Measurements from ENCODE around the gene SCLT1. TPM values are rescaled to one million over a fixed set of nuclear protein-coding genes. Genes with fewer than 3 reads are reported as not detected.

The SCLT1 gene
- total and polyA plus RNA-seq, 2 of the 4 experiments (the other 2 are of a cell fraction): 4.9 to 7.7 TPM

DNA sequence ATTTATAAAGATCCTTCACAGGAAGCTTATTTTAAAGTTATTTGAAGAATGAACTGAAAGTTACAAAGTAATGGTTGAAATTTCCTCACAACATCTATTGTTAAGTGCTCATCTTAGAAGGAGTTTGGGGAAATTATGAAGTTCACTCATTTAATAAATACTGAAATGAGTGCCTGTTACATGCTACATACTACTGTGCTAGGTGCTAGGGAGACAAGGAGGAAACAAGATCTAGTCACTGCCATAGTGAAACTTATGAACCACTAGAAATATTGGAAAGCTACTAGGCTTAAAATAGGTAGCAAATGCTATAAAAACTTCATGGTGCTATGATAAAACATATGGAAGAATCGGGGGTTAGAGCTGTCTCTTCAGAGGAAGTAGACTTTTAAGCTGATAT lies 186.8 kb downstream of the SCLT1 start:
- in situ Hi-C loops (cut with MboI; ENCODE audit: low sequenced_read_pairs): no loop called here
- intact Hi-C loops (cut with micrococcal nuclease): loop anchor here (2.0 kb wide), 1 partner anchor 14 kb away; no protein-coding TSS in a partner anchor
- Histone ChIP-seq H4K20me1 (ENCODE audit: insufficient read depth, low read length) (no peaks in the 10 kb centered on the region), H2BK15ac (ENCODE audit: low read depth, low read length) (no peak overlapping the region), H2BK5ac (ENCODE audit: low read depth, low read length, poor library complexity, severe bottlenecking) (no peak overlapping the region), H3K27ac (ENCODE audit: insufficient read depth, low read length) (no peak overlapping the region), H3K56ac (ENCODE audit: extremely low read depth, insufficient read depth, low read length) (no peak overlapping the region), H3K23ac (ENCODE audit: low read depth, low read length) (no peak overlapping the region), H3K79me1 (ENCODE audit: low read depth in 1 of 2, low read length in 2 of 2) (no peaks in the 10 kb centered on the region), H3K18ac (ENCODE audit: low read depth, low read length) (no peak overlapping the region), H3K4me1 (ENCODE audit: control insufficient read depth, insufficient read depth, low read length) (no peaks in the 10 kb centered on the region), H3K4ac (ENCODE audit: low read depth, low read length) (no peak overlapping the region), H3K9me1 (ENCODE audit: insufficient read depth, low read length) (no peaks in the 10 kb centered on the region), H2BK120ac (ENCODE audit: low read depth, low read length) (no peak overlapping the region), H3K36me3 (ENCODE audit: control insufficient read depth, insufficient read depth, low read length) (no peaks in the 10 kb centered on the region), H3K27me3 (ENCODE audit: control insufficient read depth, insufficient read depth, low read length) (no peaks in the 10 kb centered on the region), H3K4me3 (ENCODE audit: insufficient read depth, low read depth, low read length) (no peak overlapping the region), H2AK5ac (ENCODE audit: low read depth, low read length) (no peak overlapping the region), H4K8ac (ENCODE audit: low read depth in 2 of 2, low read length in 2 of 2) (no peak overlapping the region), H4K91ac (ENCODE audit: insufficient read depth, low read depth, low read length) (no peak overlapping the region), H3K9ac (ENCODE audit: low read depth, low read length) (no peak overlapping the region), H3K14ac (replicated peaks; ENCODE audit: low read depth, low read length) (no peak overlapping the region), H2BK20ac (ENCODE audit: low read depth, low read length) (no peak overlapping the region), H2AFZ (replicated peaks; ENCODE audit: low read length, poor library complexity) (no peak overlapping the region), H3K9me3 (ENCODE audit: control insufficient read depth, insufficient read depth, low read length) (no peaks in the 10 kb centered on the region), H4K5ac (ENCODE audit: low read depth, low read length) (no peak overlapping the region), H3K4me2 (ENCODE audit: low read depth, low read length) (no peak overlapping the region), H2AK9ac (replicated peaks; ENCODE audit: low read depth, low read length, poor library complexity) (no peak overlapping the region)
- ATAC-seq (ENCODE audit: low read depth): no peak
- dilution Hi-C loops (cut with HindIII; ENCODE audit: low sequenced_read_pairs, unreplicated experiment): no loop called here
- CTCF ChIA-PET: no interaction called here
- no peak for TF ChIP-seq SMC3 (IDR thresholded peaks at IDR 0.05; ENCODE audit: low read depth, low read length)
- TF ChIP-seq CHD1 (IDR thresholded peaks at IDR 0.05; ENCODE audit: low read depth, low read length): no peak
- no peak for TF ChIP-seq CEBPB (IDR thresholded peaks at IDR 0.05; ENCODE audit: low read depth, low read length)
- TF ChIP-seq, protein P1, sequence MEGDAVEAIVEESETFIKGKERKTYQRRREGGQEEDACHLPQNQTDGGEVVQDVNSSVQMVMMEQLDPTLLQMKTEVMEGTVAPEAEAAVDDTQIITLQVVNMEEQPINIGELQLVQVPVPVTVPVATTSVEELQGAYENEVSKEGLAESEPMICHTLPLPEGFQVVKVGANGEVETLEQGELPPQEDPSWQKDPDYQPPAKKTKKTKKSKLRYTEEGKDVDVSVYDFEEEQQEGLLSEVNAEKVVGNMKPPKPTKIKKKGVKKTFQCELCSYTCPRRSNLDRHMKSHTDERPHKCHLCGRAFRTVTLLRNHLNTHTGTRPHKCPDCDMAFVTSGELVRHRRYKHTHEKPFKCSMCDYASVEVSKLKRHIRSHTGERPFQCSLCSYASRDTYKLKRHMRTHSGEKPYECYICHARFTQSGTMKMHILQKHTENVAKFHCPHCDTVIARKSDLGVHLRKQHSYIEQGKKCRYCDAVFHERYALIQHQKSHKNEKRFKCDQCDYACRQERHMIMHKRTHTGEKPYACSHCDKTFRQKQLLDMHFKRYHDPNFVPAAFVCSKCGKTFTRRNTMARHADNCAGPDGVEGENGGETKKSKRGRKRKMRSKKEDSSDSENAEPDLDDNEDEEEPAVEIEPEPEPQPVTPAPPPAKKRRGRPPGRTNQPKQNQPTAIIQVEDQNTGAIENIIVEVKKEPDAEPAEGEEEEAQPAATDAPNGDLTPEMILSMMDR (conservative IDR thresholded peaks at IDR 0.05; ENCODE audit: low read depth, low read length): no peak
- no peak for DNase-seq
- POLR2A ChIA-PET (ENCODE audit: unreplicated experiment): no interaction called here
- BruUV-seq (replicated peaks): no TSS peak
- no CpG with 5 or more reads among the region's 1 CpG for WGBS, 2 experiments (ENCODE audit: extremely low coverage in 2 of 2, insufficient read length in 1 of 2)
